ENCODE measurements around the gene FAM111A. TPM values are rescaled to one million over a fixed set of nuclear protein-coding genes. Genes with fewer than 3 reads are reported as not detected.

The FAM111A gene
- total RNA-seq, 1 donor from 2014 or later, result 7.3 TPM

DNA sequence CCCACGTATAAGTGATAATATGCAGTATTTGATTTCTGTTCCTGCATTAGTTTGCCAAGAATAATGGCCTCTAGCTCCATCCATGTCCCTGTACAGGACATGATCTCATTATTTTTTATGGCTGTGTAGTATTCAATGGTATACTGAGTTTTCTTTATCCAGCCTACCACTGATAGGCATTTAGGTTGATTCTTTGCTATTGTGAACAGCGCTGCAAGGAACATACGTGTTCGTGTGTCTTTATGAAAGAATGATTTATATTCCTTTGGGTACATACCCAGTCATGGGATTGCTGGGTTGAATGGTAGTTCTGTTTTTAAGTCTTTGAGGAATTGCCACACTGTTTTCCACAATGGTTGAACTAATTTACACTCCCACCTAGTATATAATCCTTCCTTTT lies 1.5 kb upstream of the FAM111A start:
- no peak for DNase-seq (ENCODE audit: low spot score)
- intact Hi-C loops (cut with DNase I), result no loop called here

- intact Hi-C loops (cut with DNase I), result no loop called here
- DNase-seq (ENCODE audit: low spot score), result no peak
Measured at GRCh38 chr11:59141673-59142460, 789 bp upstream of the FAM111A start.

DNA sequence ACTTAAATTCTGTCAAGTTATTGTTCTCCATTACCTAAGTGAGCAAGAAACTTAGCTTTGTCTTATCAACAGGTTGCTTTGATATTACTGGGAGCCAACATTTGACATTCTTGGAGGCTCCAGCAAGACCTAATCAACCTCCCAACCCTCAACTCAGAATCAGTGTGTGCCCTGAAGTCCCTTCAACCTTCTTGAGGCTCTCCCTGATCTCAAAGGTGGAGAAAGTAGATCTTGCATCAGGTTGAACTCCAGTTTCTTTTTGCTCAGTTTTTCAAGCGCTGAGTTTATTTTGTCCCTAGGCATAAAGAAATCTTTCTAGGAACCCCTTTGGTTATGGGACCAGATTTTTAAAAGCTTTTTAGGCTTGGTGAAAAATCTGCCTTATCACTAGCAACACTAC lies 1.4 kb downstream of the FAM111A start:
- intact Hi-C loops (cut with DNase I), result no loop called here
- no peak for DNase-seq (ENCODE audit: low spot score)

DNA sequence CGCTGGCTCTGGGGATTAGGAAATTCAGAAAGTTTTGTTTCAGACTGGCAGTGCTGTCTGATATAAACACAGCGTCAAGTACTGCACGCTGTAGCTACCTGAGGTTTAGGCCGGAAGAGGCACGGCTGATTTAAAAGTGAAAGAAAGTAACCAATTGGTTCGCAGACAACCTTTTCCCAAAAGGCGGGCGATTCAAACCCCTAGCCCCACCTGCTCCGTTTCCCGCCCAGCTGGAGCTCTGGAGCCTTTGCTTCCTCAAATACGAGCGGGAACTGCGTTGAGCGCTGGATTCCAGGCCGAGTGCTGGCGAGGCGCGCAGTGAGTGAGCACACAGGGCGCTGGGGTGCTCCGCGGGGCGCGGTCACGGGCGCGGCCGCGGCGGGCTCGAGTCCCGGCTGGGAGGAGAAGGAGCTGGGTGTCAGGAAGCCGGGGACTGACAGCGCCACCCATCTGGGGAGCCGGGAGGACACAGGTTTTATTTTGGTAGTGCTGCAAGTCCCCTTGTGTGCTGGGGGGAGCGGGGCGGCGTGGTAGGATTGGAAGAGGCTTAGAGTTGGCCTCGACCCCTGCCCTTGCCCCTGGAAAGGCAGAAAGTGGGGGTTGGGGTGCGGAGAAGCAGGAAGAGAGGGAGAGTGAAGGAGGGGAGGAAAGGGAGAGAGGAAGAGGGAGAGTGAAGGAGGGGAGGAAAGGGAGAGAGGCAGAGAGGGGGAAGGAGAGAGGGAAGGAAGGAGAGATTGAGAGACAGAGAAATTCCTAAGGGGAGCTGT lies 2.1 kb downstream of the FAM111A start:
- peak; percentile 86 for DNase-seq (ENCODE audit: low spot score)
- intact Hi-C loops (cut with DNase I), result no loop called here

- intact Hi-C loops (cut with DNase I), result no loop called here
Measured at GRCh38 chr11:59145534-59145933, 2.9 kb downstream of the FAM111A start.

DNA sequence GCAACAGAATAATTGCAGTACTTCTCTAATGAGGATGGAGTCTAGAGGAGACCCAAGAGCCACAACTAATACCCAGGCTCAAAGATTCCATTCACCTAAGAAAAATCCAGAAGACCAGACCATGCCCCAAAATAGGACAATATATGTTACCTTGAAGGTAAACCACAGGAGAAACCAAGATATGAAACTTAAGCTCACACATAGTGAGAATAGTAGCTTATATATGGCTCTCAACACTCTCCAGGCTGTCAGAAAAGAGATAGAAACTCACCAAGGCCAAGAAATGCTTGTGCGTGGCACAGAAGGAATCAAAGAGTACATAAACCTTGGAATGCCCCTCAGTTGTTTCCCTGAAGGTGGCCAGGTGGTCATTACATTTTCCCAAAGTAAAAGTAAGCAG lies 9.1 kb downstream of the FAM111A start:
- DNase-seq (ENCODE audit: low spot score), result no peak
- intact Hi-C loops (cut with DNase I), result no loop called here

More at GRCh38 chr11:59145534-59145933, 2.9 kb downstream of the FAM111A start:
- no peak for DNase-seq (ENCODE audit: low spot score)

GRCh38 chr11:59152312-59152951 lies 9.8 kb downstream of the FAM111A start:
- intact Hi-C loops (cut with DNase I), result no loop called here
- no peak for DNase-seq (ENCODE audit: low spot score)

DNA sequence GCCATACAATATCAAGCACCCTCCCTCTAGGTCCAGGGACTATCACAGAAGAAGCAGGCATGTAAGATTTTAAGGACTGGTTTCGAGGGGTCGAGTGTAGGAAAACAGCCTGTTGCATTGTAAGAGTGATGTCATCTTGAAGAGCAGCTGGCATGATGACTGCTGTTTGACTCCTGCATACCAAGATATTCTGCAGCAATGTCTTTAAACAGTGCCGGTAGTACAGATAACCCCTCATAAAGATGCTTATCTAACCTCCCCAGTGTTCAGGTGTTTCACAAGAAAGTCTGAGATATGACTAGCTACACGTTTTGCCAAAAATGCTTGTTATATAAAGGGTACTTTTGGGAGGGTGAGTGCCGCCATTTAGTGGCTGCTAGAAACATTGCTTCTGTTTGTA lies 12.0 kb downstream of the FAM111A start:
- DNase-seq (ENCODE audit: low spot score), result no peak
- intact Hi-C loops (cut with DNase I), result loop anchor here (5.0 kb wide), 1 partner anchor 97 kb away; no protein-coding TSS in a partner anchor

DNA sequence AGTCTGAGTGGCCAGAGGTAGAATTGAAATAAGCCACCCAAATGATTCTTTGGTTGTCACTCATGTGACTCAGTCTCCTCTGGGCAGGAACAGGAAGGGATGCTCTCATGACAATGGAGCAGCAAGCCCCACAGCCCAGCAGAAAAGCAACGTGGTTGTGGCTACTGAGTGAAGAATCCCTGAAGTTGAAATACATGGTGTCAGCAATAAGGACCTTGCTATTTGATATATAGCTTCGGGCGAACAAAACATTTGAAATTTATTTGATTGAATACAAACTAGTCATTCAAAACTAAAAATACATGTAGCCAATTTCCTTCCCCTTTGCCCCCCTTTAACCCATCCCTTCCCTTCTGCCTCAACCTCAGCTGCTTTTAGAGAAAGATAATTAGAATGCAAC lies 14.8 kb downstream of the FAM111A start:
- intact Hi-C loops (cut with DNase I), result loop anchor here (5.0 kb wide), 1 partner anchor 100 kb away; no protein-coding TSS in a partner anchor
- no peak for DNase-seq (ENCODE audit: low spot score)

DNA sequence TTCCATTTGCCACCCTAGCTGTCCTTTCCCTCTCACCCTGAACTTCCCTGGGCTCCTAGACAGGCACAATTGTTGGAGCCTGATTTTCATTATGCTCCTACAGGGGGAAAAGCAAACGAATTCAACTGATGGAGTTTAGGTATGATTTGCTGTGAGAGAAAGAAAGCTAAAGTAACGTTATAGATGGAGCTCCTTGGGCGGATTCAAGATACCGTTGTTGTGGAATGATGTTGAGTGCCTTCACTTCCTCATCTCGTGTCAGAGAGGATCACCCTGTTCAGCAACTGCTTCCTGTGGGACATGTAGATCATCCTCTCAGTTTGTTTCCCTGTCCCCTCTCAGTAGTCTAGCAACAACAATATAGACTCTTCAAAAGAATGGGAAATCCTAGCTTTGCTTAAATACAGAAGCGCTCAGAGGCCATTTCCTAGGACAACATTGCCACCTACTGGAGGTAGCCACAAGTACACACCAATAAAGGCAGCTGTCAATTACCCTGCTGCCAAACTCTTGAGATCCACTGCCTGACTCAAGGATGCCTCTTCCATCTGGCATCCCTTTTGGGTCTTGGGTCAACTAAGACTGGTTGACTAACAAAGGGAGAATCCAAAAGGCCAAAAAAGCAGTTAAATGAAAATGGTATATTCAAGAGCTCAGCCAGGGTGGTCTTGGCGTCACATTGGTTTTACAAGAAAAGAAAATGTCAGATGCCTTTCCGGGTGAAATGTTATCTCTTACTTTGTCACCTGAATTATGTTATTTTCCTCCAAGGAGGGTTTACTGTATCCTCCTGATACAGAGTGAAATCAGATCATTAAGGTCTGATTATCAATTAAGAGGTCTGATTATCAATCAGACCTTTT lies 15.8 kb downstream of the FAM111A start:
- intact Hi-C loops (cut with DNase I), result loop anchor here (5.0 kb wide), 1 partner anchor 101 kb away; no protein-coding TSS in a partner anchor
- DNase-seq (ENCODE audit: low spot score), result no peak

- intact Hi-C loops (cut with DNase I), result no loop called here
- no peak for DNase-seq (ENCODE audit: low spot score)
Measured at GRCh38 chr11:59164028-59164427, 21.4 kb downstream of the FAM111A start.

GRCh38 chr11:59171508-59172322 lies 29.1 kb downstream of the FAM111A start, which contains the start of gene DTX4:
Gene DTX4 (plus strand): TSS chr11:59172132. CDS start chr11:59172596, 464 bp downstream.
- intact Hi-C loops (cut with DNase I), result loop anchor here (1.0 to 5.0 kb wide), 3 partner anchors 37 to 261 kb away; no protein-coding TSS in a partner anchor
- DNase-seq (ENCODE audit: low spot score), result peak; percentile 96

DNA sequence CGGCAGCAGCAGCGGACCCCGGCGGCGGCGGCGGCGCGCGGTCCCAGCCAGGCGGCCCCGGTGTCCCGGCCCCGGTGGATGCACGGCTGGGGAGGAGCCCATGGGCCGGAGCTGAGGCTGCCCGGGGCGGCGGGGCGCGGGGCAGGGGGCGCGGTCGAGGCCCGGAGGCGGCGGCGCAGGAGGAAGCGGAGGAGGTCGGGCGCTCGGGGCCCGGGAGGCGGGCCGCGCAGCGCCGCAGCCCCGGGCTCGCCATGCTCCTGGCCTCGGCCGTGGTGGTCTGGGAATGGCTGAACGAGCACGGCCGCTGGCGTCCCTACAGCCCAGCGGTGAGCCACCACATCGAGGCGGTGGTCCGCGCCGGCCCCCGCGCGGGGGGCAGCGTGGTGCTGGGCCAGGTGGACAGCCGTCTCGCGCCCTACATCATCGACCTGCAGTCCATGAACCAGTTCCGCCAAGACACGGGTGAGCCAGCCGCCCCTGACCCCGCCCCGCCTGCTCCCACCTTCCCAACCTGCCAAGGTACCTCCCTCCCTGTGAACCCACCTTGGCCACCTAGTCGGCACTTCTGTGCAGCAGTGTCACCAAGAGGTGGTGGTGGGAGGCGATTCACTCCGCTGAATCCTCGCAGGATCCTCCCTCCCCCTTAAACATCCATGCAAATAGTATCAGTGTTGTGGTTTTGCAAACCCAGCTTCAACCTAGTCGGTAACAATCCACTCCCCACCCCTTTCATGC lies 29.9 kb downstream of the FAM111A start:
- intact Hi-C loops (cut with DNase I), result loop anchor here (5.0 kb wide), 1 partner anchor 260 kb away; no protein-coding TSS in a partner anchor
- no peak for DNase-seq (ENCODE audit: low spot score)

DNA sequence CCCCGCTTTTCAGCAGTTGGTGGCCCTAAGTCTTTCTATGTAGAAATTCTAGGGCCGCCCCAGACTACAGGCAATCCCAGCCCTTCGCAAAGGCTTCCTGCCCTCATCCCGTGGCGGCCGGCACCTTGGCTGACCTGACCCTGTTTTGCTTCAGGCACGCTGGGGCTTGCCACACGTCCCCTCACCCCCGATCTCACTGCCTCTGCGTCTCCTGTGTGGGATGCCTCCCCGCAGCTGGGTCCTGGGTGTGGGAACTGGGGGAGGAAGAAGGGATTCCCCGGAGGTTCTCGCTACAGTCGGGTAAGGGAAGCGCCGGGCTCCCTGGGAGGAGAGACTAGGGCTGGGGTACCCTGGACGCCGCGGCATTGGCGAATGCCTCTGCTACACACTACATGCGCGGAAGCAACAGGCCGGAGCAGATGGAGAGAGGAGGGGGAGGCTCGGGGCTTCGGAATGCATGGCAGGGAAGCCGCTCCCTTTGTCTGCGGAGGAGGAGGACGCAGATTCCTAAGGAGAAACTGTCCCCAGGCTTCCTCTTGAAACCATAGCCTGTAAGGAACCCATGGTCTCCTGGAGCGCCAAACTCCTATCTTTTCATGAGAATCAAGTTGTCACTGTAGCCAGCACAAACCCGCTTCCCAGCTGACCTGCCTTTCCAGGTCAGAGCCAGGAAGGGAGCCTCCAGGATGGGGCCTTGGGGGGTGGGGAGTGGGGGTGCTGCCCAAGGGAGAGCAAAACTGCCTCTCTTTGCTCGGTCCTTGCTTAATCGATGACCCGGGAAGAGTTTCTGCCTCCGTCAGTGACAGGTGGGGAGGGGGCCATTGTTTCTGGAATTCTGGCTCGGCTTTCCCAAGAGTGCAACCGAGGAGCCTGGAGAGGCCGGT lies 30.7 kb downstream of the FAM111A start:
- DNase-seq (ENCODE audit: low spot score), result no peak
- intact Hi-C loops (cut with DNase I), result loop anchor here (5.0 kb wide), 1 partner anchor 259 kb away; no protein-coding TSS in a partner anchor

- intact Hi-C loops (cut with DNase I), result loop anchor here (5.0 kb wide), 1 partner anchor 258 kb away; no protein-coding TSS in a partner anchor
- DNase-seq (ENCODE audit: low spot score), result no peak
Measured at GRCh38 chr11:59173964-59174663, 31.5 kb downstream of the FAM111A start.

DNA sequence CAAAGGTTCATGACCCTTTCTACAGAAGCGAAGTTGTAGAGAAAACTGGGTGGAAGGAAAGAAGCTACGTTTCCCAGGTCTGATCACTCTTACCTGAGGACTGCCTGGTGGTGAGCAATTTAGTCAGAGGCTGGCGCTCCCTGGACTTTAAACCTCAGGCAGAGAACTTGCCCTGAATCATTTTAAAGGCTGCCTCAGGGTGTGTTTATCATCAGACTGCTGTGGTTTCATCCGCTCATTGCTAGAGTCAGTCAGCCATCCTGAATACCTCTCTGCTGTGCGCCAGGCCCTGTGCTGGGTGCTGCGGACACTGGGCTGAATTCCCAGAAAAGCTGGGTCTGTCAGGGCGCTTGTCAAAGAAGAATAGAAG lies 32.0 kb downstream of the FAM111A start:
- intact Hi-C loops (cut with DNase I), result loop anchor here (5.0 kb wide), 1 partner anchor 258 kb away; no protein-coding TSS in a partner anchor
- DNase-seq (ENCODE audit: low spot score), result no peak
